ENCODE measurements around the gene HS3ST5.

DNA sequence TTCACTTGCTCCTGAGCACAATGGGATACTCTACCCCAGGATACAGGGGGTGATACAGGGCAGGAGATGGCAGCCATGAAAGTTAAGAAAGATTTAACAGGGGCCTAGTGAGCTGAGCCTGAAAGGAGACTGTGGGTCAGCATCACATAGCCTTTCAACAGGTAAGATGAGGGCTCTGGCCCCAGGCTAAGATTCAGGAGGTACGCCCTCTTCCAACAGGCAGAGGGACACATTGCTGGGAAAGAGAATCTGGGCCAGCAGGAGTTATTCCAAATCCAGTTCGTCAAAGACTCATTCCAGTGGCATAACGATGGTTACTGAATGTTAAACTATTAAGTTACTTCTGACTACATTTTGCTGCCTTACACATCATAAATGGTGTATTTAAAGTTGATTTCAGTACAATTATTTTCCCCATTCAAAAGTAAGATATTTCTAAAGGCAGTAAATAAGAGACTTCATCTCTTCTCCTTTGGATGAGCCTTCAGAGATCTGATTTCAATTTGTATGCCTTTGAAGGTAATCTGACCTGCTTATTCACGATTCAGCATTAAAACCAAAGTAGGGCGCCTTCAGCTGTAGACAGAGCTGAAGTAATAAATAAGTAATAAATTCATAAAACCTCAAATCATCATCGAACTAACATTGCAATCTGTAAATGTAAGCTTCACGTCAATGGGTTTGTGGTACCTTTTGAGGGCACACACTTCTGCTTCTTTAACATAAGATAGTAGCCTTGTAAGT, 62.4 kb downstream of the HS3ST5 start:
- TF ChIP-seq, protein P1, sequence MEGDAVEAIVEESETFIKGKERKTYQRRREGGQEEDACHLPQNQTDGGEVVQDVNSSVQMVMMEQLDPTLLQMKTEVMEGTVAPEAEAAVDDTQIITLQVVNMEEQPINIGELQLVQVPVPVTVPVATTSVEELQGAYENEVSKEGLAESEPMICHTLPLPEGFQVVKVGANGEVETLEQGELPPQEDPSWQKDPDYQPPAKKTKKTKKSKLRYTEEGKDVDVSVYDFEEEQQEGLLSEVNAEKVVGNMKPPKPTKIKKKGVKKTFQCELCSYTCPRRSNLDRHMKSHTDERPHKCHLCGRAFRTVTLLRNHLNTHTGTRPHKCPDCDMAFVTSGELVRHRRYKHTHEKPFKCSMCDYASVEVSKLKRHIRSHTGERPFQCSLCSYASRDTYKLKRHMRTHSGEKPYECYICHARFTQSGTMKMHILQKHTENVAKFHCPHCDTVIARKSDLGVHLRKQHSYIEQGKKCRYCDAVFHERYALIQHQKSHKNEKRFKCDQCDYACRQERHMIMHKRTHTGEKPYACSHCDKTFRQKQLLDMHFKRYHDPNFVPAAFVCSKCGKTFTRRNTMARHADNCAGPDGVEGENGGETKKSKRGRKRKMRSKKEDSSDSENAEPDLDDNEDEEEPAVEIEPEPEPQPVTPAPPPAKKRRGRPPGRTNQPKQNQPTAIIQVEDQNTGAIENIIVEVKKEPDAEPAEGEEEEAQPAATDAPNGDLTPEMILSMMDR (IDR thresholded peaks at IDR 0.05): no peak
- TF ChIP-seq ZFX (IDR thresholded peaks at IDR 0.05; ENCODE audit: borderline replicate concordance): no peak
